Mesendoderm (in vitro differentiated cells): ENCODE measurements around the gene SLITRK4.
A peak's percentile ranks its signal among the peaks of the same experiment; 100 is the strongest.

Source experiments
- DNase-seq: peaks from one replicate; pipeline ENCODE4 v3.0.0; 2013
- H2AK5ac ChIP-seq: 2 replicates; pipeline ENCODE4 v1.6.1; 2013; ENCODE audit warnings: low read length, inconsistent platforms
- H2BK120ac ChIP-seq: 2 replicates; pipeline ENCODE4 v1.6.1; 2013; ENCODE audit warnings: low read depth, mild to moderate bottlenecking, low read length, moderate library complexity, mixed read lengths
- H2BK15ac ChIP-seq: replicated peaks from 2 replicates; pipeline ENCODE4 v1.6.1; 2013; ENCODE audit warnings: low read depth, mild to moderate bottlenecking, moderate library complexity
- H2BK5ac ChIP-seq: 2 replicates; pipeline ENCODE4 v1.6.1; 2013; ENCODE audit warnings: low read length, inconsistent platforms
- H3K18ac ChIP-seq: 2 replicates; pipeline ENCODE4 v1.6.1; 2013; ENCODE audit warnings: mild to moderate bottlenecking, low read length, mixed read lengths
- H3K23ac ChIP-seq: one replicate; pipeline ENCODE4 v1.6.1; 2013; ENCODE audit warnings: low read length
- H3K27ac ChIP-seq: 2 replicates; pipeline ENCODE4 v1.5.1; 2013; ENCODE audit warnings: low read depth, mild to moderate bottlenecking, inconsistent platforms, low read length, moderate library complexity
- H3K27me3 ChIP-seq: 2 replicates; pipeline ENCODE4 v1.6.1; 2013; ENCODE audit warnings: low read length, control low read depth, mild to moderate bottlenecking, inconsistent platforms; ENCODE audit not compliant: insufficient read depth, poor library complexity
- H3K36me3 ChIP-seq: 2 replicates; pipeline ENCODE4 v1.6.1; 2013; ENCODE audit warnings: low read length, inconsistent platforms; ENCODE audit not compliant: control insufficient read depth, insufficient read depth
- H3K4ac ChIP-seq: one replicate; pipeline ENCODE4 v1.6.1; 2013; ENCODE audit warnings: low read depth, mild to moderate bottlenecking, low read length, moderate library complexity
- H3K4me1 ChIP-seq: 2 replicates; pipeline ENCODE4 v1.6.1; 2013; ENCODE audit warnings: low read depth, low read length, inconsistent platforms; ENCODE audit not compliant: control insufficient read depth
- H3K4me2 ChIP-seq: 2 replicates; pipeline ENCODE4 v1.6.1; 2013; ENCODE audit warnings: low read length
- H3K4me3 ChIP-seq: 2 replicates; pipeline ENCODE4 v1.5.1; 2013; ENCODE audit warnings: mild to moderate bottlenecking, low read length
- H3K56ac ChIP-seq: one replicate; pipeline ENCODE4 v1.6.1; 2013; ENCODE audit warnings: low read length
- H3K79me1 ChIP-seq: 2 replicates; pipeline ENCODE4 v1.6.1; 2013; ENCODE audit warnings: low read length, inconsistent platforms
- H3K79me2 ChIP-seq: 2 replicates; pipeline ENCODE4 v1.6.1; 2013; ENCODE audit warnings: mild to moderate bottlenecking, low read length; ENCODE audit not compliant: control insufficient read depth, insufficient read depth
- H3K9ac ChIP-seq: 2 replicates; pipeline ENCODE4 v1.6.1; 2013; ENCODE audit warnings: low read length, inconsistent platforms
- H4K5ac ChIP-seq: one replicate; pipeline ENCODE4 v1.6.1; 2013; ENCODE audit warnings: low read length
- H4K8ac ChIP-seq: one replicate; pipeline ENCODE4 v1.6.1; 2013; ENCODE audit warnings: low read depth, mild to moderate bottlenecking, control low read depth, low read length, moderate library complexity
- WGBS: extraction: QIAGEN DNeasy Blood & Tissue Kit; methylation state at CpG from one replicate; pipeline ENCODE4 v1.1.7; 2013; ENCODE audit warnings: low lambda C conversion rate, missing lambda C conversion rate; ENCODE audit not compliant: insufficient coverage; ENCODE audit errors: extremely low coverage; 5-methylcytosine and 5-hydroxymethylcytosine counted together

The SLITRK4 gene

DNA sequence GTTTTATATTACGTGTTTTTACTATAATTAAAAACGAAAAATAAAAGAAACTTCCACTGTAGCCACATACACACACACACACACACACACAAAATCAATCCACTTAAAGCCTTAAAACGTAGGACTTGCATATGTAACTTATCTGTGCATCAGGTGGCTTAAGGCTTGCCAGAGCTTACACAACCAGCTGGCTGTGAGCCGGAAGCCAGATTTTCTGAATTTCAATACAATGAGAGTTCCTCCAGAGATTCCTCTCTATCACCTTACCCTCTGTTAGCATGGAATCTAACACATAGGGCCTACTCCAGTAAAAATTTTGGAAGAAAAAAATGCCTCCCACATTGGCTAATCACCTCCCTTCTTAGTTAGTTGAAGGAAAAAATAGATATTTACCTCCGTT, 27.9 kb upstream of the SLITRK4 start:
- Histone ChIP-seq H3K23ac (no peak overlapping the region), H3K4ac (no peak overlapping the region), H2BK120ac (no peak overlapping the region), H3K56ac (no peak overlapping the region), H3K27me3 (no peaks in the 10 kb centered on the region), H3K79me1 (no peaks in the 10 kb centered on the region), H2BK5ac (no peak overlapping the region), H4K5ac (no peak overlapping the region), H4K8ac (no peak overlapping the region), H3K4me1 (no peaks in the 10 kb centered on the region), H3K79me2 (no peaks in the 10 kb centered on the region), H2BK15ac (no peak overlapping the region), H3K9ac (no peak overlapping the region), H3K36me3 (no peaks in the 10 kb centered on the region), H3K4me3 (no peak overlapping the region), H2AK5ac (no peak overlapping the region), H3K18ac (no peak overlapping the region), H3K4me2 (no peak overlapping the region), H3K27ac (no peak overlapping the region)
- peak; percentile 74 for DNase-seq
- no CpG with 5 or more reads among the region's 5 CpGs for WGBS

DNA sequence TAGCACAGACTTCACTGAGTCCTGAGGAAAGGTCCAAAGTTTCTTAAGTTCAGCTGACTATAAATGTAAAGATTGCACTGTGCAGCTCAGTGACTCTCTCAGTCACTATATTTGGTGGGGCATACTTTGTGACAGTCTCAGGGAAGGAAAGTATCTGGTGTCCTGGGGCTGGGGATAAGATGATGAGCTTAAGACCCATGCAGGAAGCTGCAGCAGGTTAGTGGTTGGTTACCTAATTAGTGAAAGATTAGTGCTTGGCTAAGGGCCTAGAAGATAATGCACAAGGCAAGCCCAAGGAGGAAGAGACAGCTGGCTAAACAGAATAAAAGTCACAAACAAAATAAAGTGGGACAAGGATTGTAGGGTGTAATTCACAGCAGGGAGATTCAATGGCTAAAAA, 25.4 kb upstream of the SLITRK4 start:
- Histone ChIP-seq H3K18ac (no peak overlapping the region), H4K8ac (no peak overlapping the region)

DNA sequence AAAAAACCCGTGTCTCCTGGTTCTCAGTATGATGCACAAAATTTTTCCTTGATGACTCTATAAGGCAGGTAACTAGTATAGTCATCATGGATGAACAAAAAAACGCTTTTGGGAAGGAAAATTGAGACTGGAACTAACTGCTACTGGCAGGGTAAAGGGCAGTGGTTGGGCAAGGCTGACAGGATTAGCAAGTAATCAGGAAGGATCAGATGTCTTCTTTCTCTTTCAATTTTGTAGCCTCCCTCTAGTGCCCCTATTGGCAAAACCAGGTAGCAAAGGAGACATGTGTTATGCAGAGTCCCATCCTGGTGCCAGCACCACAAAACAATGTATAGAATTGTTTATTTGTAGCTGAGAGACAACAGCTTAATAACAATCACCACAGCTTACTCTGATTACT, 12.8 kb upstream of the SLITRK4 start:
- no CpG with 5 or more reads among the region's 2 CpGs for WGBS
- no peak overlapping the region for H4K5ac ChIP-seq
- no peak overlapping the region for H2BK5ac ChIP-seq
- H3K23ac ChIP-seq = no peak overlapping the region
- no peak overlapping the region for H2AK5ac ChIP-seq
- H3K4me1 ChIP-seq = no peaks in the 10 kb centered on the region
- no peak overlapping the region for H3K9ac ChIP-seq
- H3K4ac ChIP-seq = no peak overlapping the region
- H3K27ac ChIP-seq = no peak overlapping the region
- no peaks in the 10 kb centered on the region for H3K27me3 ChIP-seq
- H3K4me2 ChIP-seq = no peak overlapping the region
- no peak overlapping the region for H3K4me3 ChIP-seq
- H2BK15ac ChIP-seq = no peak overlapping the region
- peak; percentile 62 for DNase-seq
- H3K79me2 ChIP-seq = no peaks in the 10 kb centered on the region
- H4K8ac ChIP-seq = no peak overlapping the region
- H3K79me1 ChIP-seq = no peaks in the 10 kb centered on the region
- no peak overlapping the region for H3K18ac ChIP-seq
- no peaks in the 10 kb centered on the region for H3K36me3 ChIP-seq
- no peak overlapping the region for H2BK120ac ChIP-seq
- H3K56ac ChIP-seq = no peak overlapping the region

More for the DNA sequence above, 25.4 kb upstream of the SLITRK4 start:
- H3K27me3 ChIP-seq = no peaks in the 10 kb centered on the region
- H3K79me2 ChIP-seq = no peaks in the 10 kb centered on the region
- H3K23ac ChIP-seq = no peak overlapping the region
- DNase-seq = peak; percentile 55
- no peaks in the 10 kb centered on the region for H3K4me1 ChIP-seq
- no peaks in the 10 kb centered on the region for H3K79me1 ChIP-seq
- no peak overlapping the region for H2BK5ac ChIP-seq
- no peak overlapping the region for H3K4ac ChIP-seq
- H2BK15ac ChIP-seq = no peak overlapping the region
- H3K9ac ChIP-seq = no peak overlapping the region
- no peak overlapping the region for H3K27ac ChIP-seq
- no peaks in the 10 kb centered on the region for H3K36me3 ChIP-seq
- H2BK120ac ChIP-seq = no peak overlapping the region
- H3K4me2 ChIP-seq = no peak overlapping the region
- no peak overlapping the region for H3K56ac ChIP-seq
- no peak overlapping the region for H3K4me3 ChIP-seq
- H2AK5ac ChIP-seq = no peak overlapping the region
- H4K5ac ChIP-seq = no peak overlapping the region

DNA sequence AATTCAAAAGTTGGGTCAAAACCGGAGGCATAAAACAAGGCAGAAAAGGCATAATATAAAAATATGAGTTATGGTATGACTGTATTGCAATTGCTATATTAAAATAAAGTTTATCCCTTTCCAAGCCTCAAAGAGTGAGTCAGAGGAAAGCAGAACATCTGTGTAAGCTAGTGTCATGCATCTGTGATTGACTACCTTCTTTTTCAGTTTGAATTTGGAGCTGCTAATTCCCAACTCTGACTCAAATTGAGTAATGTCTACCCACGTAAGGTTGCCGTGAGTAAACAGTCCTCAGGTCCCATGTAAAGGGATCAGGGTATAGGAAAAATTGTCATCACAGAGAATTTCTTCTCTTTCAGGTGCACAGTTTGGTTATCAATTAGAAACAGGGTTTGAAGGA, 6.5 kb upstream of the SLITRK4 start:
- Histone ChIP-seq H2BK120ac (no peak overlapping the region), H3K27me3 (no peaks in the 10 kb centered on the region), H4K5ac (no peak overlapping the region), H3K9ac (no peak overlapping the region), H3K23ac (no peak overlapping the region), H3K36me3 (no peaks in the 10 kb centered on the region), H3K79me1 (no peaks in the 10 kb centered on the region), H3K4me3 (no peak overlapping the region), H2AK5ac (no peak overlapping the region), H3K4me2 (no peak overlapping the region), H3K4me1 (no peaks in the 10 kb centered on the region), H3K56ac (no peak overlapping the region), H3K4ac (no peak overlapping the region), H4K8ac (no peak overlapping the region), H2BK5ac (no peak overlapping the region), H3K79me2 (no peaks in the 10 kb centered on the region), H3K27ac (no peak overlapping the region), H2BK15ac (no peak overlapping the region), H3K18ac (no peak overlapping the region)
- DNase-seq = no peak
- WGBS = no CpG with 5 or more reads among the region's 3 CpGs

DNA sequence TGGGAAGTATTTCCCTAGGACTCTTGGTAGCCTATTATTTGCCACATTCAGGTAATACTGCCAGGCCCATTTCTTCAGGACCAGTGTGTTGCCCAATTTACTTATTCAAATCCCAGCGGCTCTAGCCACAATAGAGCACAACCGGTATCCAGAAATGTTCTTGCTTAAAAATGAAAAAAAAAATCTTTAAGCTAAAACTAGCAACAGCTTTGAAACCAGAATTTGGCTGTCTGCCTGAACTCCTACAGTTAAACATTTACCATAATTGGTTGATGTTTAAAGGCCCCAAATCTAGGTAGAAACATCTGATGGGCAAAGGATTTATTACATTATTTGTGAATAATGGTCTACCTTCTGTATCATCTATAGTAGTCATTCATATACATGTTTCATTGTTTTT, 930 bp upstream of the SLITRK4 start:
- WGBS = no CpG with 5 or more reads among the region's 2 CpGs
- Histone ChIP-seq H3K23ac (no peak overlapping the region), H3K27ac (no peak overlapping the region), H3K4me2 (no peak overlapping the region), H2BK120ac (no peak overlapping the region), H3K9ac (no peak overlapping the region), H4K8ac (no peak overlapping the region), H3K79me1 (no peaks in the 10 kb centered on the region), H2BK5ac (no peak overlapping the region), H3K4me1 (no peaks in the 10 kb centered on the region), H2AK5ac (no peak overlapping the region), H3K4ac (no peak overlapping the region), H3K27me3 (no peaks in the 10 kb centered on the region), H3K79me2 (no peaks in the 10 kb centered on the region), H4K5ac (no peak overlapping the region), H3K18ac (no peak overlapping the region), H3K4me3 (no peak overlapping the region), H3K36me3 (no peaks in the 10 kb centered on the region), H2BK15ac (no peak overlapping the region), H3K56ac (no peak overlapping the region)
- DNase-seq = no peak

DNA sequence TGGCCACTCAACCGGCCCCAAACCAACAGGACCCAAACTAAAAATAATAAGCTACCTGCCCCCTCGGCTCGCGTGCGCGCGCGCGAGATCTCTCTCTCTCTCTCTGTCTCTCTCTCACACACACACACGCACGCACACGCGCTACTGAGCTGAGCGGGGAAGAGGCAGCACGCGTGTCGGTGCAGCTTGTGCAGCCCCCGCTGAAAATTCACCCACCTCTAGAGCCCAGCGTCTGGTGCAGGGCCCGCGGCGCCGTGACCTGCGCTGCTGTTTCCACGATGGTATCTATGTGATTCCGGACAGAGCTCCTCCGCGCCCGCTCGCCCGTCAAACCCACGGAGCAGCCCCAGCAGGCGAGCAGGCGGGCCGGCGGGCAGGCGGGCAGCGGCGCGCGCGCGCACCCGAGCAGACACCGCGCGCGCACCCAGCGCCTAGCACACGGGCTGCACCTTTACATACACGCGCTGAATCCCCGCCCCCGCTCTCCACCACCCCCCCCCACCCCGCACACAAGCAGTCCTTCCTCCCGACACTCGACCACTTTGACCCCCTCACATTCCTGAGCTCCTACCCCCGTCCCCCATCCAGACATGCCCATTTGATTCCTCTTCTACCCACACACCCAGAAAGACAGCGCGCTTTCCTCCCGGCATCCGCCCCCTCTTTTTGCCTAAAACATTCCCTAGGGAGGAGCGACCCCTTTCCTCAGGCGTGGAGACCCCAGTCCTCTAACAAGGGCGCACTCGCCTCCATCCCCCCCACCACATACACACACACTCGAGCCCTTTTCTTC, 1.0 kb downstream of the SLITRK4 start:
- H4K8ac ChIP-seq = no peak overlapping the region
- H3K36me3 ChIP-seq = no peaks in the 10 kb centered on the region
- peak overlapping the region; percentile 36 for H3K4me2 ChIP-seq
- peak overlapping the region; percentile 60 for H3K27ac ChIP-seq
- H3K79me2 ChIP-seq = no peaks in the 10 kb centered on the region
- peak overlapping the region; percentile 25 for H2BK15ac ChIP-seq
- H3K18ac ChIP-seq = peak overlapping the region; percentile 39
- H2BK120ac ChIP-seq = no peak overlapping the region
- no peaks in the 10 kb centered on the region for H3K79me1 ChIP-seq
- peak overlapping the region; percentile 82 for H3K56ac ChIP-seq
- no peak overlapping the region for H2AK5ac ChIP-seq
- H3K4me3 ChIP-seq = peak overlapping the region; percentile 28
- peak overlapping the region; percentile 64 for H3K9ac ChIP-seq
- no peak overlapping the region for H3K4ac ChIP-seq
- H4K5ac ChIP-seq = no peak overlapping the region
- no peak overlapping the region for H2BK5ac ChIP-seq
- WGBS = no CpG with 5 or more reads among the region's 67 CpGs
- no peaks in the 10 kb centered on the region for H3K4me1 ChIP-seq
- H3K23ac ChIP-seq = no peak overlapping the region
- no peak for DNase-seq
- no peaks in the 10 kb centered on the region for H3K27me3 ChIP-seq
